Neural cell (in vitro differentiated cells): ENCODE data around the gene ATP5F1E. TPM values are rescaled to one million over a fixed set of nuclear protein-coding genes. Genes with fewer than 3 reads are reported as not detected.

Source experiments
- H2AFZ ChIP-seq: fragments of 200-600, 300-800 bp; sonication (generic), shearing (Covaris generic); 2 replicates; pipeline ENCODE4 v1.6.0; 2014; ENCODE audit warnings: low read depth, mild to moderate bottlenecking, antibody characterized with exemption, low read length, moderate library complexity
- H3F3A ChIP-seq: fragments of 200-600 bp; shearing (Covaris generic); 2 replicates; pipeline ENCODE4 v1.6.1; 2016; ENCODE audit warnings: mild to moderate bottlenecking, moderate library complexity, mixed read lengths, antibody characterized with exemption, low read length; ENCODE audit not compliant: insufficient read depth, poor library complexity, severe bottlenecking
- H3K27ac ChIP-seq: fragments of 200-600, 300-800 bp; sonication (generic), shearing (Covaris generic); 2 replicates; pipeline ENCODE4 v1.5.1; 2014; ENCODE audit warnings: mild to moderate bottlenecking, low read length, moderate library complexity
- H3K27me3 ChIP-seq: fragments of 300-800, 200-600 bp; sonication (generic), shearing (Covaris generic); 2 replicates; pipeline ENCODE4 v1.6.0; 2014; ENCODE audit warnings: mild to moderate bottlenecking, low read depth, low read length, moderate library complexity; ENCODE audit not compliant: insufficient read depth
- H3K36me3 ChIP-seq: fragments of 300-800, 200-600 bp; sonication (generic), shearing (Covaris generic); 2 replicates; pipeline ENCODE4 v1.5.1; 2014; ENCODE audit warnings: mild to moderate bottlenecking, antibody characterized with exemption, low read length, moderate library complexity; ENCODE audit not compliant: insufficient read depth
- H3K4me2 ChIP-seq: fragments of 300-800, 200-600 bp; sonication (generic), shearing (Covaris generic); 2 replicates; pipeline ENCODE4 v1.6.0; 2014; ENCODE audit warnings: mild to moderate bottlenecking, low read length
- H3K4me3 ChIP-seq: fragments of 300-800, 200-600 bp; sonication (generic), shearing (Covaris generic); 2 replicates; pipeline ENCODE4 v1.5.1; 2014; ENCODE audit warnings: mild to moderate bottlenecking, low read length, moderate library complexity
- H3K79me2 ChIP-seq: fragments of 200-600 bp; shearing (Covaris generic); replicated peaks from 2 replicates; pipeline ENCODE4 v1.6.0; 2014; ENCODE audit warnings: mild to moderate bottlenecking, low read length, moderate library complexity; ENCODE audit not compliant: insufficient read depth
- H3K9ac ChIP-seq: fragments of 300-800, 200-600 bp; sonication (generic), shearing (Covaris generic); 2 replicates; pipeline ENCODE4 v1.6.1; 2016; ENCODE audit warnings: mild to moderate bottlenecking, low read length, mixed read lengths
- H3K9me2 ChIP-seq: fragments of 200-600 bp; shearing (Covaris generic); 2 replicates; pipeline ENCODE4 v1.6.1; 2016; ENCODE audit warnings: mild to moderate bottlenecking, low read length, mixed read lengths; ENCODE audit not compliant: insufficient read depth
- H3K9me3 ChIP-seq: fragments of 200-600, 300-800 bp; sonication (generic), shearing (Covaris generic); 2 replicates; pipeline ENCODE4 v1.6.1; 2016; ENCODE audit warnings: mild to moderate bottlenecking, mixed run types, low read length, moderate library complexity, mixed read lengths
- H4K20me1 ChIP-seq: fragments of 200-600 bp; shearing (Covaris generic); 2 replicates; pipeline ENCODE4 v1.6.1; 2016; ENCODE audit warnings: mild to moderate bottlenecking, mixed run types; ENCODE audit not compliant: insufficient read depth
- CTCF ChIP-seq: fragments of 450-650 bp; IDR thresholded peaks from 2 replicates; pipeline ENCODE4 v1.5.1; 2014; ENCODE audit warnings: antibody characterized with exemption, mild to moderate bottlenecking, moderate library complexity; ENCODE audit not compliant: poor library complexity, severe bottlenecking
- EP300 ChIP-seq: fragments of 450-650 bp; conservative IDR thresholded peaks from 2 replicates; pipeline ENCODE4 v1.6.1; 2014; ENCODE audit warnings: antibody characterized with exemption, mild to moderate bottlenecking, moderate library complexity; ENCODE audit not compliant: poor library complexity, severe bottlenecking
- EZH2 ChIP-seq: fragments of 200-600, 300-800 bp; shearing (Covaris generic), sonication (generic); IDR thresholded peaks from 2 replicates; pipeline ENCODE4 v1.6.1; 2014; ENCODE audit warnings: antibody characterized with exemption, low read length, borderline replicate concordance, mild to moderate bottlenecking; ENCODE audit not compliant: insufficient read depth, poor library complexity, severe bottlenecking
- RAD21 ChIP-seq: fragments of 450-650 bp; conservative IDR thresholded peaks from 2 replicates; pipeline ENCODE4 v1.6.1; 2014; ENCODE audit warnings: antibody characterized with exemption, mild to moderate bottlenecking, moderate library complexity
- REST ChIP-seq: IDR thresholded peaks from 2 replicates; pipeline ENCODE4 v1.6.1; 2012; ENCODE audit warnings: borderline replicate concordance
- TAF1 ChIP-seq: IDR thresholded peaks from 2 replicates; pipeline ENCODE4 v1.6.1; 2012; ENCODE audit warnings: low read depth
- polyA plus RNA-seq: library from polyadenylated mRNA; depleted of rRNA; stranded (reverse); fragments of >200 nt; gene quantifications from 2 replicates; pipeline ENCODE4 v1.2.3, GENCODE V29; 2014

The ATP5F1E gene
- polyA plus RNA-seq, 1 donor from 2014 or later: 133 TPM

- no peaks in the 10 kb centered on the region for H3K27me3 ChIP-seq
- H3K4me3 ChIP-seq: no peak overlapping the region
- H3K9me2 ChIP-seq: no peaks in the 10 kb centered on the region
- no peak overlapping the region for H3K4me2 ChIP-seq
- no peak overlapping the region for H2AFZ ChIP-seq
- H4K20me1 ChIP-seq: no peaks in the 10 kb centered on the region
- H3K36me3 ChIP-seq: no peaks in the 10 kb centered on the region
- H3K27ac ChIP-seq: no peak overlapping the region
- H3K79me2 ChIP-seq: no peaks in the 10 kb centered on the region
- H3K9me3 ChIP-seq: no peaks in the 10 kb centered on the region
- no peak overlapping the region for H3K9ac ChIP-seq
- no peaks in the 10 kb centered on the region for H3F3A ChIP-seq
- no peak for TF ChIP-seq TAF1
- TF ChIP-seq REST: no peak
- TF ChIP-seq CTCF: peak; percentile 24
Observed at GRCh38 chr20:59055302-59055701, 23.2 kb upstream of the ATP5F1E start.

- Histone ChIP-seq H3K9me3 (no peaks in the 10 kb centered on the region), H3K27me3 (no peaks in the 10 kb centered on the region), H3F3A (no peaks in the 10 kb centered on the region), H2AFZ (no peak overlapping the region), H3K4me2 (no peak overlapping the region), H3K9ac (no peak overlapping the region), H3K36me3 (no peaks in the 10 kb centered on the region), H4K20me1 (no peaks in the 10 kb centered on the region), H3K9me2 (no peaks in the 10 kb centered on the region), H3K27ac (no peak overlapping the region), H3K79me2 (no peaks in the 10 kb centered on the region), H3K4me3 (no peak overlapping the region)
- no peak for TF ChIP-seq EZH2
- TF ChIP-seq REST: no peak
- TF ChIP-seq EP300: no peak
- TF ChIP-seq RAD21: no peak
Observed at GRCh38 chr20:59051666-59052185, 19.6 kb upstream of the ATP5F1E start.
